Measurements from ENCODE around the gene HSCB. TPM values are rescaled to one million over a fixed set of nuclear protein-coding genes. Genes with fewer than 3 reads are reported as not detected.

The HSCB gene, protein sequence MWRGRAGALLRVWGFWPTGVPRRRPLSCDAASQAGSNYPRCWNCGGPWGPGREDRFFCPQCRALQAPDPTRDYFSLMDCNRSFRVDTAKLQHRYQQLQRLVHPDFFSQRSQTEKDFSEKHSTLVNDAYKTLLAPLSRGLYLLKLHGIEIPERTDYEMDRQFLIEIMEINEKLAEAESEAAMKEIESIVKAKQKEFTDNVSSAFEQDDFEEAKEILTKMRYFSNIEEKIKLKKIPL
- total RNA-seq = 26.6 and 27.2 TPM in 2 replicates

GRCh38 chr22:28741785-28742561 lies at the start of gene HSCB, which contains the start of gene CHEK2:
Gene HSCB, plus strand, starts transcription at chr22:28742039. Its CDS starts 57 bp downstream, at chr22:28742096.
Gene CHEK2, minus strand, starts transcription at chr22:28741820. Its CDS starts 7,099 bp downstream, at chr22:28734721.

GRCh38 chr22:28772633-28773460 lies 31.0 kb downstream of the HSCB start, which contains the start of gene CCDC117:
Gene CCDC117, plus strand, starts transcription at chr22:28772695. Its CDS starts 155 bp downstream, at chr22:28772850.

DNA sequence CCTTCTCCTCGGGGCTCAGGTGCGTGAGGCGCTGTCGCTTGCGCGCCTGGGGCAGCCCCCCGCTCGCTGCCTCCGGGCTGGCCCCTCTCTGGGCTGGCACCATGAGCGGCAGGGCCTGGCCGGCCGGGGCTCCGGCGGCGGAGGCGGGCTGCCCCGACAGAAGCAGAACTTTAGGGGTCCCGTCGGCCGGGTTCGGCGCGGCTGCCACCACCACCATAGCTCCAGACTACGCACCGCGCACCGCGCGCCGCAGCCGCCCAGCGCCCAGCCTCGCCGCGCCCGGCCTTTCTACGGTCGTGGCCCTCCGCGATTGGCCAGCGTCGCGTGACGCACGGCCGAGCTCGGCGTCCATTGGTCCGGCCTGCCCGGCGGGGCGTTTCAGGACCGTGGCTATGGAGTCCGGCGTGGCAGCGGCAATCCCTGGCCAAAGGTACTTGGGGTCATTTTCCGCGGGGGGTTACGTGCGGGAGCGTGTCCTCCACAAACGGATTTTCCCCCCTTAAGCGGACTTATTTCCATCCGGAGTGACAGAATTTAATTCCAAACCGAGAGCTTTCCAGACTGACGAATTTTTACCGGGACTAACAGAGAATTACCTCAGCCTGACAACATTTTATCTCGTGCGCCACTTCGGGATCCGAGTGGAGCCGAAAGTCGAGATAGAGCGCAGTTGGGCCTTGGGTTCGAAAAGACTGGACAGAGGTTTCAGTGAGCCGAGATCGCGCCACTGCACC lies 58.6 kb downstream of the HSCB start, which contains the start of gene XBP1:
Gene XBP1, minus strand, starts transcription at position 262 of the 734 bp plus-strand sequence.

Other genes with a start within 250 kb of the HSCB start
- 19.0 and 24.9 TPM in 2 replicates for gene TTC28, start 62.2 kb upstream of the HSCB start, total RNA-seq
- gene CHEK2, start 219 bp upstream of the HSCB start, total RNA-seq = 12.3 and 17.7 TPM in 2 replicates
- gene CCDC117, start 30.7 kb downstream of the HSCB start, total RNA-seq = 17.2 and 19.4 TPM in 2 replicates
- gene XBP1, start 58.5 kb downstream of the HSCB start, total RNA-seq = 113 and 121 TPM in 2 replicates
- 4.9 and 5.1 TPM in 2 replicates for gene ZNRF3, start 141.5 kb downstream of the HSCB start, total RNA-seq

Measured in mammary microvascular endothelial cell (primary cell).